Measurements from ENCODE around the gene MNX1.

The MNX1 gene

DNA sequence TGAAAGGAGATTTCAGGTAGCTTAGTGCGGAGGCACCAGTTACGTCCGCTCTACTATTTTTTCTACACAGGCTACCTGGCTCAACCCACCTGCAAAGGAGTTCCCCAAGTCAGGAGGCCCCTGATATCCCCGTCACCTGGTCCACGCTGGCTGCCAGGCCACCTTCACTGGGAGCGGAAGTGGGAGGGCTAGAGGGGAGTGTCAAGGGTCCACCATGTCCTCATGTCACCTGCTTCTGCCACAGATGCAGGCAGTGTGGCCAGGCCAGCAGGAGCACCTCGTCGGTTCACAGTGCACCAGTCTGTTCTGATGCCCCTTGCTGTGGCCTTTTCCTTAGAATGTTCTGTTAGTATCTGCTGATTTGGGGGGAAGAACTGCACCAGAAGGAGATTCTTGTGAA is 44.1 kb downstream of the MNX1 start:
- no peak for DNase-seq

DNA sequence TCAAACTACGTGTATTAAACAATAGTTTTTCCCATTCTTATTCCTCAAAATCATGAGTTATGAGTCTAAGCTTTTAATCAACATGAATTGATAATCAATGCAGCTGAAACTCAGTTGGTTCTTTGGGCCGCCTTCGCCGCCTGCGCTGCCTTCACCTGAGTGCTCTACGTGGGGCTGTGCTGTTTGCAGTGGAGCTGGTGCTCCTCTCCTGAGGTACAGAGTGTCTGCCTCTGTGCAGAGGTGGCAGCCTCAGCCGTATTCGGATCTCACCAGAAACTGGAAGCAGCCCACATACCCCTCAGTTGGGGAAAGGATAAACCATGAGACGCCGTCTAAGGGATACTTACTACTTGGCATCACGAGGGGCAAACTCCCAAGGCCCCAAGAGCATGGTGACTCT is 45.5 kb downstream of the MNX1 start:
- no peak for DNase-seq

DNA sequence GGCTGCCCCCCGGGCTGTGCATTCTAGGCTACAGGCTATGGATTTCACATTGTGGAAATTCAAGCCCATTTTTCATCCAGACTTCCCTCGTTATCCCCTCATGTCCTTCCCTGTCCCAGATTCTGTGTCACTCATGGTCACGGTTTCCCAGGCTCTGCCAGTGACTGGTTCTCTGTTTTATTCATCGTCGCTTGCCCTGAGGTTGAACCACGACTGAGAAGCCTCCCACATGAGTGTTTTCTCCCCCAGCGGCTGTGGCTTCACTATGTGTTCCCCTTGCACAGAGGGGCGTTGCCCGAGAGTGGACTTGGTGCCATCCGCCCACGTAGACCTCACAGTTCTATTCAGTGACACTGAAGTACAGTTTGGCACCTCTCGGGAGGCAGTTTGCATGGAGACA is 47.0 kb downstream of the MNX1 start:
- DNase-seq = no peak

DNA sequence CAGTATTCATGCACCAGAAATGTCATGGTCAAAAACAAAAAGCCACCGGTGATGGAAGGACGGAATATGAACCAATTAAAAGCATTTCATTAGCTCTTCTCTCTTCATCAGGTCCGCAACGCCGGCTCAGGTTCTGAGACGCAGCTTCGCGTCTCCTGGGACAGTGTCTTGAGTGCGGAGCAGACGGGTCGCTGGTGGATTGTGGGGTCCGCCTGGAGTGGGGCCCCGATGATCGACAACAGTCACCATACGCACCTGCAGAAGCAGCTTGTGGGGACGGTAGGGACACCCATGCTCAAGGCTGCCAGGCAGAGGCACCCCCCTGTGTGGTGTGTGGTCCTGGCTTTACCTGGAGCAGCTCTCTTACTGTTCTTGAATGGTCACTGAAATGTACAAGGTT is 47.6 kb downstream of the MNX1 start:
- no peak for DNase-seq

DNA sequence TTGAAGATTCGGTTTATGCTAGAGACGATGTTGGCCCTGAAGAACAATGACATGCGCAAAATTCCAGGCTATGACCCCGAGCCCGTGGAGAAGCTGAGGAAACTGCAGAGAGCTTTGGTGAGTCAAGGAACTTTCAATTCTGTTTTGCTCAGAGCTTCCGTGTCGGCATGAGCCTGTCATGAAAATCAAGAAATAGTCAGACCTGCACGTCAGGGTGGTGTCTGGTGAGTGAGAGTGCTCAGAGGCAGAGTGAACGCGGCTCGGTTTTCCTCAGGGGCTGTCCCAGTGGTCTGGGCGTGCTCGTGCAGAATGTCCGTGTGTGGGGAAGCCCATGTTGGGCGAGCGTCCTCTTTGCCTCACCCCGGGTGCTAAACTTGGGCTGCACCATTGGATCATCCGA is 48.3 kb downstream of the MNX1 start:
- DNase-seq = no peak

DNA sequence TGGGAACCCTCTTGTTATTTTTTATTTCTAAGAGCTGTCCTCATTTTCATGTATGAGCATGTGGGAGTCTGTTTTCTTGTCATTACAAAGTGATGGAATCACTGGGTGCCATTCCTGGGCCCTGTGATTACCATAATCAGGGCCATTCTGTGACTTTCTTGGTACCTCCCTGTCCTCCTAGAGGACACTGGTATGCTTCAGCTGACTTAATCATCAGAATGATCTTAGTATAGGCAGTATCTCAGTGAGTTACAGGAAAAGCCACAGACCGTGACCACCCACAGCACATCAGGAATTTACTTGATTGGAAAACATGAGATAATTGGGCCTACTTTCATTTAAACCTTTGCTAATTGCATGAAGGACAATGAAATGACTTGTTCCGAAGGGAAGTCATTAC is 53.7 kb downstream of the MNX1 start:
- no peak for DNase-seq

DNA sequence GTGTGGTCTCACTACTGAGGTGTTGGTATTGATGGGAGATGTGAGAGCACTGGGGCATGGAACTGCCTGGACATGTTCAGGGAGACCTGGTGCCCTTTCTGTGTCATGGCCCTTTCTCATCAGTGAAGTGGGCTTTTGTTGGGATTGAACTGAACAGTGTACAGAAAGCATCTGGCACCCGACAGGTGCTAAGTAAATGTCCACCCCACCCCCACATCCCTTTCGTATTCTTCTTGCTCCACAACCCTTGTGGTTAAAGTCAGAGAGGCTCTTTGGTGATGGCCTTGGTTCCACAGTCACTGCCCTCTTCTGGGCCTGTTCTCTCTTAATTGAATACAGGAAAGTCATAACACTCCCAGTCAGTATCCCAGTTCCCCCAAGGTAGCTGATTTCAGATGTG is 55.5 kb downstream of the MNX1 start:
- no peak for DNase-seq

All from T-helper 1 cell (primary cell).